NT2/D1 (cell line): Measurements from ENCODE around the gene MYO1G.

Experiments
- DNase-seq: peaks from one replicate; pipeline ENCODE4 v3.0.0-alpha.2; 2011; ENCODE audit warnings: low read depth, low spot score
- H3K27me3 ChIP-seq: 2 replicates; pipeline ENCODE4 v1.6.0; 2011; ENCODE audit warnings: mild to moderate bottlenecking; ENCODE audit not compliant: insufficient read length, insufficient read depth
- H3K36me3 ChIP-seq: 2 replicates; pipeline ENCODE4 v1.6.1; 2011; ENCODE audit warnings: mild to moderate bottlenecking, low read length, mixed read lengths; ENCODE audit not compliant: insufficient read depth, insufficient read length
- H3K4me1 ChIP-seq: 2 replicates; pipeline ENCODE4 v1.5.1; 2011; ENCODE audit not compliant: insufficient read depth, insufficient read length
- H3K4me3 ChIP-seq: 2 replicates; pipeline ENCODE4 v1.5.1; 2011; ENCODE audit warnings: low read depth; ENCODE audit not compliant: insufficient read length
- H3K9ac ChIP-seq: 2 replicates; pipeline ENCODE4 v1.6.0; 2011; ENCODE audit warnings: low read depth; ENCODE audit not compliant: insufficient read length
- H3K9me3 ChIP-seq: 2 replicates; pipeline ENCODE4 v1.5.1; 2011; ENCODE audit warnings: mild to moderate bottlenecking, low read length; ENCODE audit not compliant: insufficient read depth
- SUZ12 ChIP-seq: IDR thresholded peaks from 2 replicates; pipeline ENCODE4 v1.6.1; 2011; ENCODE audit not compliant: insufficient read length, insufficient read depth; ENCODE audit errors: extremely low read depth
- YY1 ChIP-seq: IDR thresholded peaks from 2 replicates; pipeline ENCODE4 v1.6.1; 2011; ENCODE audit not compliant: insufficient read length, insufficient read depth
- ZNF274 ChIP-seq: IDR thresholded peaks from 2 replicates; pipeline ENCODE4 v1.6.1; 2011; ENCODE audit warnings: mild to moderate bottlenecking, low read depth, low read length

Gene MYO1G

GRCh38 chr7:44987996-44988395, 9.2 kb upstream of the MYO1G start:
- peaks cover 13% of the 10 kb centered on the region; the same call in 1 of the 2 replicates for H3K9me3 ChIP-seq
- H3K4me3 ChIP-seq = no peak overlapping the region
- H3K4me1 ChIP-seq = no peaks in the 10 kb centered on the region

GRCh38 chr7:44987457-44987856, 8.6 kb upstream of the MYO1G start:
- peaks cover 7% of the 10 kb centered on the region; the same call in 1 of the 2 replicates for H3K9me3 ChIP-seq
- no peak overlapping the region for H3K9ac ChIP-seq
- peaks cover 5% of the 10 kb centered on the region for H3K36me3 ChIP-seq
- TF ChIP-seq YY1 (no peak), ZNF274 (no peak), SUZ12 (no peak)
- H3K27me3 ChIP-seq = no peaks in the 10 kb centered on the region
- H3K4me3 ChIP-seq = no peak overlapping the region
- no peaks in the 10 kb centered on the region for H3K4me1 ChIP-seq
- DNase-seq = no peak

More at GRCh38 chr7:44987996-44988395, 9.2 kb upstream of the MYO1G start:
- Histone ChIP-seq H3K27me3 (no peaks in the 10 kb centered on the region), H3K9ac (no peak overlapping the region), H3K36me3 (peaks cover 5% of the 10 kb centered on the region)
- TF ChIP-seq SUZ12 (no peak), YY1 (no peak), ZNF274 (no peak)
- DNase-seq = no peak

DNA sequence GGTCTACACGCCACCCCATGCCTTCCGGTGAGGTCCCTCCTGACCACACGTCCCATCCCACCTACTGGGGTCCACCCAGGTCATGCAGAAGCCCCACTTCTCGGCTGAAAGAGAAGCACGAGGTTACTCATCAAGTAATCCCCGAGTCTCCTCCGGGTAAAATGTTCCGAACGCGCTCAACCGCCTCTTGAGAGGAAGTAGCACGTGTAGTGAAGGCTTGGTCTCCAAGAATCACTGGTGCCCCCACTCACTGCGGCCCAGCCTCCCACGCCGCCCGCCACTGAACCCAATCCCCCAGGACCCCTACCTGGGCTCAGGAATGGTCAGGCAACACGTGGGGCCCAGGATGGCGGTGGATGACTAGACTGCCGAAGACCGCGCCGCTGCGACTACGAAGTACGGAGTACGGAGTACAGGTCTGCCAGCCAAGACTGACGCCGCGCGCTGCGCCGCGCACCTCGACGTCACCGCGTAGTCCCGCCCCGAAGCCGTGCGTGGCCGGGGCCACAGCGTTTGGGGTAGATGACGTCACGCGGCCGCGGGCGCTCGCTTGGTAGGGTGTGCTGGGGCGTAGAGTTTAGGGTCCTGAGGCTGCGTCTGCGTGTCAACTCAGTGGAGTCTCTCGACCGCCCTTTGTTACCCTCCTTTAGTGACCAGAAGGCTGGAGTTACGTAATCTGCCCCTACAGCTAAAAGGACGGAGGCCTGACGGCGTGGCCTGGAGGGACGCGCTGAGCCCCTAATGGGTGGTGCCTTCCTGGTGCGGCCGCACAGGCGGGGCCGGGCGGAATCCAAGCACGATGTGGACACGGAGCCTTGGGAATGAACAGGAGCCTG, 7.6 kb upstream of the MYO1G start:
- Histone ChIP-seq H3K9me3 (no peaks in the 10 kb centered on the region), H3K36me3 (peaks cover 5% of the 10 kb centered on the region), H3K4me1 (no peaks in the 10 kb centered on the region), H3K4me3 (no peak overlapping the region), H3K9ac (no peak overlapping the region), H3K27me3 (no peaks in the 10 kb centered on the region)
- no peak for DNase-seq
- TF ChIP-seq YY1 (no peak), SUZ12 (no peak), ZNF274 (no peak)

- H3K36me3 ChIP-seq = peaks cover 5% of the 10 kb centered on the region
- TF ChIP-seq YY1 = no peak
- no peak for TF ChIP-seq ZNF274
- TF ChIP-seq SUZ12 = no peak
- H3K4me1 ChIP-seq = no peaks in the 10 kb centered on the region
- no peak overlapping the region for H3K4me3 ChIP-seq
- H3K27me3 ChIP-seq = no peaks in the 10 kb centered on the region
- H3K9ac ChIP-seq = no peak overlapping the region
- H3K9me3 ChIP-seq = no peaks in the 10 kb centered on the region
- no peak for DNase-seq
Measured at GRCh38 chr7:44985900-44986217, 7.0 kb upstream of the MYO1G start.

DNA sequence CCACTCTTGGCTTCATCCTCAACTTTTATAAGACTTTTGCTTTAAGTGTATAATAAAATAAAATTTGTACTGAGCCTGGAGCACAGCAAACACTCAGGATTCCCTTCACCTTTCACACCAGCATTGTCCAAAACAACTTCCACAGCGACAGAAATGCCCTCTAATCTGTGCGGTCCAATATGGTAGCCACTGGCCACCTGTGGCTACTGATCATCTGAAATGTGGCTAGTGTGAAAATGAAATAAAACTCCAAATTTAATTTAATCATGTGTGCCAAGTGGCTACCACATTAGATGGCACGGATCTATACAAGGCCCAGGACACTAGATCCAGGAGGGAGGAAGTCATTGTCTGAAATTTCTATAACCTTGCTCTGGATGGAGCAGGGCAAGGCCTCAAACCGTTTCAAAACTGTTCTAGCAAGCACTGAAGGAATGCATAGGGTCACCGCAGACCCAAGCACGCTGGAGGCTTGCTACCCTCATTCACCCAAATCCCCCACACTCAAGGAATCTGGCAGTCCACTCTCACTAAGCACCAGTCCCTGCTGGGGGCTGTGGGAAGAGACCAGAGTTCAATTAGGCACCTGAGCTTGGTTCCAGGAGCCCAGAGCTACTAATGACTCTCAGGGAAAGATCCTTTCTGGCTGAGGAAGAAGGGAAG, 6.3 kb upstream of the MYO1G start:
- H3K36me3 ChIP-seq = peaks cover 5% of the 10 kb centered on the region
- TF ChIP-seq ZNF274 (no peak), SUZ12 (no peak), YY1 (no peak)
- no peak overlapping the region for H3K9ac ChIP-seq
- H3K4me3 ChIP-seq = no peak overlapping the region
- no peak for DNase-seq
- H3K27me3 ChIP-seq = no peaks in the 10 kb centered on the region
- no peaks in the 10 kb centered on the region for H3K9me3 ChIP-seq
- H3K4me1 ChIP-seq = no peaks in the 10 kb centered on the region

- H3K4me3 ChIP-seq = no peak overlapping the region
- H3K9me3 ChIP-seq = no peaks in the 10 kb centered on the region
- no peak for DNase-seq
- peaks cover 5% of the 10 kb centered on the region for H3K36me3 ChIP-seq
- no peak overlapping the region for H3K9ac ChIP-seq
- TF ChIP-seq ZNF274 = no peak
- TF ChIP-seq SUZ12 = no peak
- TF ChIP-seq YY1 = no peak
- peaks cover 4% of the 10 kb centered on the region for H3K4me1 ChIP-seq
- no peaks in the 10 kb centered on the region for H3K27me3 ChIP-seq
Measured at GRCh38 chr7:44984478-44984758, 5.6 kb upstream of the MYO1G start.

- Histone ChIP-seq H3K27me3 (no peaks in the 10 kb centered on the region), H3K4me3 (no peak overlapping the region), H3K4me1 (peaks cover 4% of the 10 kb centered on the region), H3K36me3 (peaks cover 5% of the 10 kb centered on the region), H3K9ac (no peak overlapping the region), H3K9me3 (no peaks in the 10 kb centered on the region)
- TF ChIP-seq ZNF274 (no peak), YY1 (no peak), SUZ12 (no peak)
- no peak for DNase-seq
Measured at GRCh38 chr7:44983742-44984477, 5.1 kb upstream of the MYO1G start.
